Loucy (cell line): Measurements from ENCODE around the gene SLC50A1.

Experiments
- H2AFZ ChIP-seq: fragments of 200-600 bp; sonication (generic); 2 replicates; pipeline ENCODE4 v1.6.0; 2016; ENCODE audit warnings: antibody characterized with exemption, mild to moderate bottlenecking, low read length, moderate library complexity
- H3F3A ChIP-seq: fragments of 200-600 bp; 2 replicates; pipeline ENCODE4 v1.6.0; 2016; ENCODE audit warnings: antibody characterized with exemption, low read depth, mild to moderate bottlenecking
- H3K27me3 ChIP-seq: fragments of 200-600 bp; sonication (generic); 2 replicates; pipeline ENCODE4 v1.6.1; 2014; ENCODE audit warnings: low read length, mild to moderate bottlenecking; ENCODE audit not compliant: insufficient read depth, poor library complexity, severe bottlenecking
- H3K36me3 ChIP-seq: fragments of 200-600 bp; sonication (generic); 2 replicates; pipeline ENCODE4 v1.6.1; 2016; ENCODE audit warnings: low read length; ENCODE audit not compliant: insufficient read depth
- H3K4me1 ChIP-seq: fragments of 200-600 bp; sonication (generic); 2 replicates; pipeline ENCODE4 v1.5.1; 2014; ENCODE audit warnings: low read length, mild to moderate bottlenecking; ENCODE audit not compliant: insufficient read depth, poor library complexity, severe bottlenecking
- H3K4me2 ChIP-seq: fragments of 200-600 bp; sonication (generic); 2 replicates; pipeline ENCODE4 v1.6.0; 2014; ENCODE audit warnings: antibody characterized with exemption, low read length, low read depth, mild to moderate bottlenecking; ENCODE audit not compliant: poor library complexity, severe bottlenecking
- H3K4me3 ChIP-seq: fragments of 200-600 bp; sonication (generic); 2 replicates; pipeline ENCODE4 v1.5.1; 2014; ENCODE audit warnings: low read length, mild to moderate bottlenecking, mixed read lengths; ENCODE audit not compliant: poor library complexity, severe bottlenecking
- H3K79me2 ChIP-seq: fragments of 200-600 bp; sonication (generic); 2 replicates; pipeline ENCODE4 v1.6.1; 2014; ENCODE audit warnings: low read length; ENCODE audit not compliant: insufficient read depth
- H3K9ac ChIP-seq: fragments of 200-600 bp; sonication (generic); 2 replicates; pipeline ENCODE4 v1.6.0; 2014; ENCODE audit warnings: mild to moderate bottlenecking, low read depth, low read length, moderate library complexity; ENCODE audit not compliant: poor library complexity, severe bottlenecking
- H3K9me2 ChIP-seq: fragments of 200-600 bp; sonication (generic); replicated peaks from 2 replicates; pipeline ENCODE4 v1.6.1; 2016; ENCODE audit warnings: low read depth, low read length, mixed read lengths
- H3K9me3 ChIP-seq: fragments of 200-600 bp; sonication (generic); 2 replicates; pipeline ENCODE4 v1.6.1; 2014; ENCODE audit warnings: mild to moderate bottlenecking, antibody characterized with exemption, low read length, low read depth; ENCODE audit not compliant: insufficient read depth
- H4K20me1 ChIP-seq: fragments of 200-600 bp; sonication (generic); 2 replicates; pipeline ENCODE4 v1.6.0; 2014; ENCODE audit warnings: antibody characterized with exemption, low read length, mild to moderate bottlenecking; ENCODE audit not compliant: insufficient read depth, poor library complexity, severe bottlenecking
- CTCF ChIP-seq: fragments of 200-600 bp; sonication (generic); conservative IDR thresholded peaks from 2 replicates; pipeline ENCODE4 v1.5.1; 2014; ENCODE audit warnings: mild to moderate bottlenecking, antibody characterized with exemption, low read length
- EZH2phosphoT487 ChIP-seq: fragments of 200-600 bp; IDR thresholded peaks from 2 replicates; pipeline ENCODE4 v1.6.1; 2018; ENCODE audit warnings: antibody characterized with exemption, mild to moderate bottlenecking, moderate library complexity, borderline replicate concordance

SLC50A1 gene

GRCh38 chr1:155185783-155186066 lies 50.1 kb downstream of the SLC50A1 start:
- Histone ChIP-seq H4K20me1 (no peaks in the 10 kb centered on the region), H2AFZ (no peak overlapping the region), H3K4me2 (no peak overlapping the region), H3K27me3 (no peaks in the 10 kb centered on the region), H3K4me3 (no peak overlapping the region), H3K9me2 (no peaks in the 10 kb centered on the region), H3K36me3 (no peaks in the 10 kb centered on the region), H3F3A (no peaks in the 10 kb centered on the region), H3K9ac (no peak overlapping the region), H3K4me1 (no peaks in the 10 kb centered on the region), H3K9me3 (no peaks in the 10 kb centered on the region), H3K79me2 (no peaks in the 10 kb centered on the region)
- TF ChIP-seq CTCF (no peak), EZH2phosphoT487 (no peak)

- TF ChIP-seq CTCF: no peak
- no peak for TF ChIP-seq EZH2phosphoT487
- no peaks in the 10 kb centered on the region for H3K79me2 ChIP-seq
- H3K9me2 ChIP-seq: no peaks in the 10 kb centered on the region
- H3K4me3 ChIP-seq: no peak overlapping the region
- no peaks in the 10 kb centered on the region for H3K27me3 ChIP-seq
- no peak overlapping the region for H3K9ac ChIP-seq
- H3K36me3 ChIP-seq: no peaks in the 10 kb centered on the region
- H3K4me1 ChIP-seq: no peaks in the 10 kb centered on the region
- no peak overlapping the region for H2AFZ ChIP-seq
- no peaks in the 10 kb centered on the region for H3K9me3 ChIP-seq
- no peaks in the 10 kb centered on the region for H3F3A ChIP-seq
- no peaks in the 10 kb centered on the region for H4K20me1 ChIP-seq
- H3K4me2 ChIP-seq: no peak overlapping the region
Observed at GRCh38 chr1:155186067-155186793, 50.6 kb downstream of the SLC50A1 start.

GRCh38 chr1:155186794-155187455 lies 51.3 kb downstream of the SLC50A1 start:
- Histone ChIP-seq H3K36me3 (no peaks in the 10 kb centered on the region), H2AFZ (no peak overlapping the region), H3K9me3 (no peaks in the 10 kb centered on the region), H3K27me3 (no peaks in the 10 kb centered on the region), H3F3A (no peaks in the 10 kb centered on the region), H3K9ac (no peak overlapping the region), H3K4me3 (no peak overlapping the region), H3K79me2 (no peaks in the 10 kb centered on the region), H3K4me2 (no peak overlapping the region), H4K20me1 (no peaks in the 10 kb centered on the region), H3K9me2 (no peaks in the 10 kb centered on the region), H3K4me1 (no peaks in the 10 kb centered on the region)
- TF ChIP-seq EZH2phosphoT487 (no peak), CTCF (no peak)
